GM10847 (cell line): ENCODE data around the gene COPZ2.

Source experiments
- POLR2A ChIP-seq: IDR thresholded peaks from 2 replicates; pipeline ENCODE4 v1.6.1; 2011; ENCODE audit not compliant: insufficient read length; ENCODE audit errors: extremely low read depth

COPZ2 gene

DNA sequence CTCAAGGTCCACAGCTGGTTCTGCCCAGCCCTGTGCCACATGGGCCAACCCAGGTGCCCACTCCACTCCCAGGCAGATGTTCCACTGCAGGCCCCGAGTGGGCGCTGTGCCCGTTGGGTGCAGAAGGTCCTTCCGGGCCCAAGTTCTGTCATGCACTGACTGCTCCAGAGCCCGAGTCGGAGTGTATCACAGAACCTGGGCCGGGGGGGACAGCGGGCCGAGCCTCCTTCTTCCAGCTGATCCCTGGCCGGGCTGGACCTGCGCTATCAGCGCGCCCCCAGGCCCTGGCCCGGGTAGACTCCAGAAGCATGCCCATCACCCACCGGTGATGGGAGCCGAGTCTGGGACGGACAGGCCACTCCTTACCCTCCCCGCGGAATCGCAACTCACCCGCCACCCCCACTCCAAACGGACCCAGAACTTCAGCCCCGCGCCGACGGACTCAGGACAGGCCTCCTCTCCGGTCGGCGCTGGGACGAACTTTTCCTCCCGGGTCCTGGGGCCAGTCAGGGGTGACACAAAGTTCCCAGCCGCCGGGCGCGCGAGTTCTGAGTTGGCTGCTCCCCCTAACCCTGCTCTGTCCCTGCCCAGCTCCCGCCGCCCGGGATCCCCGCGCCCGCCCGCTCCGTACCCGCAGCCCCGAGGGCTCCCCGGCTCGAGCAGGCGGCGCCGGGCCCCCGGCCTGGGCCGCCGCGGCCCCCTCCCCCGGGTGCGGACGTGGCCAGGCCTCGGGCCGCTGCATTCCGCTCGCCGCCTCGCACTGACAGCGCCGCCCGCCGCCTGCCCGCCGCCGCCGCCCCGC, at the start of gene COPZ2:
Gene COPZ2 (minus strand): TSS at position 762 of the 802 bp plus-strand sequence. CDS start 20 bp downstream, at position 742.
- no peak for TF ChIP-seq POLR2A

DNA sequence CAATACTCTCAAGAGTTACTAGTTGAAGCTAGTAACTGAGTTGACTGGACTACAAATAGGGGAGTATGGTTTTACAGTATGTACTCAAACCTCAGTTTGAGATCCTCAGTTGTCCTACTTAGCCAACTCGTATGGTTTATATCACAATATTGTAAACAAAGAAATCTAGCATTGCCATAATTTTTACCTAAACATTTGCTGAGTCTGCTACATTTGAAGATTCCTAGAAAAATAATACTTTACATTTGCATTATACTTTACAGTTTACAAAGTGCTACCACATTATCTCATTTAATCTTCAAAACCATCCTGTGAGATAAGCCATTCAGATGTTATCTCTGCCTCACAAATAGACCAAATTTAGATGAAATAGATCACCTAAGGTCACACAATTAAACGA, 47.3 kb upstream of the COPZ2 start:
- no peak for TF ChIP-seq POLR2A

- TF ChIP-seq POLR2A, result no peak
Observed at GRCh38 chr17:48081858-48082257, 44.3 kb upstream of the COPZ2 start.

GRCh38 chr17:48074322-48075081, 36.9 kb upstream of the COPZ2 start:
- no peak for TF ChIP-seq POLR2A

DNA sequence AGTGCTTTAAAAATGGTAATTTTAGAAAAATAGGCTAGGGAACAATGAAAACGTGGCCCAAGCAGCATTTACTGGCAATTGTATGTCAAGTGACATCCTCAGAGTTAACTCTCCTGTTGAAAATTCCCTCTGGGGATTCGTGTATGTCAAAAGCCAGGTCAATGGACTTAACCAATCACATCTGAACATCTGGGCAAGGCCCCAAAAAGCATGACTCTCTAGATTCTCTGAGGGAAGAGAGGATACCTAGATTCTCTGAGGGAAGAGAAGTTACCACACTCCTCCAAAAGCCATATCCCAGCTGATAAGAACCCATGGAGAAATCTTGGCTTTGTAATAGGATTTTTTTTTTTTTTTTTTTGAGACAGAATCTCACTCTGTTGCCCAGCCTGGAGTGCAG, 34.1 kb upstream of the COPZ2 start:
- no peak for TF ChIP-seq POLR2A

DNA sequence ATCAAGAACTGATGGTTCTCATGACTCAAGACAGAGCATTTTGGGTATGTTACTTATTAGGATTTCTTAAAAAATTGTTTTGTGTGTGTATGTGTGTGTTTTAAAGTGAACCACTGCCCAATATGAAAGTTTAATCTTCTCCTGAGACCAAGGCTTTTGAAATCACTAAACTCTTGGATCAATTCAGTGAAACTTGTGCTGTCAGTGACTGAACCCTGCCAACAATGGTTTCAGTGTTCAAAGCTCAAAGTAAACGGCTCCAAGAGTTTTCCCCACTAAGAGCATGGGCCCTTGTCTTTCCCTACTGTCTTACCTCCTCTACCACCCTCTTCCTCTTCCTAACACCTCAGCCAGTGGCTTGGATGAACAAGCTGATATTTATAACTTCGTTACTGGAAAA, 32.6 kb upstream of the COPZ2 start:
- TF ChIP-seq POLR2A, result no peak

DNA sequence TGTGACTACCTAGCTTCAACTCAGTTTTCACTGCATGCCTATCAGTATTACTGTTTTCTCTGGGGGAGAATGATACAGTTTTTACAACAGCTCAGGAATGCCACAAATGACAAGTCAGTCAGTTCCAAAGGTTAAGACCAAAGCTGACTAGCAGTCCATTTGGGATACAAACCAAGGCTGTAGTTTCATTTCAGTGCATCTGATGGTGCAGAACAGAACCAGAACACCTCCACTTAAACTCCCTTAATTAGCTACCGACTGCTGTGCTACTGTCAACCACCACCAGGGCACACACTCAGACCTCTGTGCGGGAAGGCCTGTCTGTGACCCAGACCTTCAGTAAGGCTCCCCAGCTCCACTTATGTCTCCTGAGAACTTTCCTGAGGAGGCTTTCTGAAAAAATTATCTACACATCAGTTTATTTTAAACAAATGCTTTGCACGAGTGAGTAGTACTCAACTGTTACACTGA, 30.9 kb upstream of the COPZ2 start:
- TF ChIP-seq POLR2A, result no peak

- no peak for TF ChIP-seq POLR2A
Observed at GRCh38 chr17:48067245-48067644, 29.6 kb upstream of the COPZ2 start.

GRCh38 chr17:48066656-48067055, 29.1 kb upstream of the COPZ2 start:
- TF ChIP-seq POLR2A, result no peak

DNA sequence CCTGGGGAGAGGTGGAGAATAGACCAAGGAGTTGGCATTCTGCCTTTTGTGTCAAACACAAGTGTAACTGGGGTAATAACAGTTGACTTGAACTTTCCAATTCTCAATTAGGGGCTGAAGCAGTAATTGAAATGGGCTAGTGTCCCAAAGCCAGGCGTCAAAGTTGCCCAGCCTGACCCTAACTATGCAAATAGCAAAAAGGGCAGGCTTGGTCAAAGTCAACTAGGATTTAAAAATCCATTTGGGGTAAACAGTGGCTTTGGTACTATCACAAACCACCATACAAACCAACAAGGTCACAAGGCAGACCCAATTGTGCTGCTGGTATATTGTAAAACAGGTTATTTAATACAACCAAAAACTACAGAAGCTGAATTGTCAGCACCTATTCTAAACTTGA, 28.6 kb upstream of the COPZ2 start:
- no peak for TF ChIP-seq POLR2A

DNA sequence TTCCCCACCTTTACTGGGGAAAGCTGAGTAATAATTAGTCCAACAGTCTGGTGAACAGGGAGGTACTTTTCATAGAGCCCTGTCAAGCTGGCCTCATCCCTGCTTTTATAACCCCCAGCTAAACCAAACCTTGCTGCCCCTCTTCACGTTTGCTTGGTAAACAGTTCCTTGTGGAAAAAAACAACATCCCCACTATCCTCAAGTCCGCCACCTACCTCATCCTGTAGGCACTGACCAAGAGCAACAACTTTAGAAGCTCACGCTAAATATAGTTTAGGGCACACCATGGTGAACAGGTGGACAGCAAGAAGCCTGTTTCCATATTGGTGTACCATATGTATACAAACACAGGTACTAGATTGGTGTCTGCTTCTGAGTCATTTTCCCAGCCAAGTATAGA, 27.0 kb upstream of the COPZ2 start:
- TF ChIP-seq POLR2A, result no peak

DNA sequence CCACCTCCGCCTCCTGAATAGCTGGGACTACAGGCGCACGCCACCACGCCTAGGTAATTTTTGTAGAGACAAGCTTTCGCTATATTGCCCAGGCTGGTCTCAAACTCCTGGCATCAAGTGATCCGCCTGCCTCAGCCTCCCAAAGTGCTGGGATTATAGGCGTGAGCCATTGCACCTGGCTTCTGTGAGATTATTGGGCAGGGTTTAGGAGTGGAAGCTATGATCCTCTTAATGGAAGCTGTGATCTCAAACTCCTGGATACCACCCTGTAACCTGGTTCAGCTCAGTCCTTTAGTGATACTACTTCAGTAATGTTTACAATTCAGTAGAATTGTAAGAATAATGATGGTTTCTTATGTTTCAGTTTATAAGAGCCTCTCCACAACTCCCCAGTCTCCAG, 24.7 kb upstream of the COPZ2 start:
- no peak for TF ChIP-seq POLR2A

- TF ChIP-seq POLR2A, result no peak
Observed at GRCh38 chr17:48060249-48060648, 22.7 kb upstream of the COPZ2 start.

- no peak for TF ChIP-seq POLR2A
Observed at GRCh38 chr17:48059125-48059668, 21.6 kb upstream of the COPZ2 start.

DNA sequence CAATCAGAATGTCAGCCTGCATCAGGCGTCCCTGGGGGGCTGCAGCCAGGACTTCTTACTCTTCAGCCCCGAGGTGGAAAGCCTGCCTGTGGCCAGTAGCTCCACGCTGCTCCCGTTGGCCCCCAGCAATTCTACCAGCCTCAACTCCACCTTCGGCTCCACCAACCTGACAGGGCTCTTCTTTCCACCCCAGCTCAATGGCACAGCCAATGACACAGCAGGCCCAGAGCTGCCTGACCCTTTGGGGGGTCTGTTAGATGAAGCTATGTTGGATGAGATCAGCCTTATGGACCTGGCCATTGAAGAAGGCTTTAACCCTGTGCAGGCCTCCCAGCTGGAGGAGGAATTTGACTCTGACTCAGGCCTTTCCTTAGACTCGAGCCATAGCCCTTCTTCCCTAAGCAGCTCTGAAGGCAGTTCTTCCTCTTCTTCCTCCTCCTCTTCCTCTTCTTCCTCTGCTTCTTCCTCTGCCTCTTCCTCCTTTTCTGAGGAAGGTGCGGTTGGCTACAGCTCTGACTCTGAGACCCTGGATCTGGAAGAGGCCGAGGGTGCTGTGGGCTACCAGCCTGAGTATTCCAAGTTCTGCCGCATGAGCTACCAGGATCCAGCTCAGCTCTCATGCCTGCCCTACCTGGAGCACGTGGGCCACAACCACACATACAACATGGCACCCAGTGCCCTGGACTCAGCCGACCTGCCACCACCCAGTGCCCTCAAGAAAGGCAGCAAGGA, 21.0 kb upstream of the COPZ2 start:
- TF ChIP-seq POLR2A, result no peak
